ENCODE measurements around the gene CCDC192.

Gene CCDC192

GRCh38 chr5:127851964-127852363 lies 148.8 kb downstream of the CCDC192 start:
- DNase-seq: no peak

- no peak for DNase-seq
Observed at GRCh38 chr5:127854520-127854919, 151.3 kb downstream of the CCDC192 start.

GRCh38 chr5:127856292-127856691 lies 153.1 kb downstream of the CCDC192 start:
- DNase-seq: no peak

- DNase-seq: no peak
Observed at GRCh38 chr5:127858116-127858784, 155.1 kb downstream of the CCDC192 start.

GRCh38 chr5:127860291-127860690 lies 157.1 kb downstream of the CCDC192 start:
- DNase-seq: no peak

- DNase-seq: no peak
Observed at GRCh38 chr5:127863161-127863560, 160.0 kb downstream of the CCDC192 start.

GRCh38 chr5:127863610-127864395 lies 160.6 kb downstream of the CCDC192 start:
- no peak for DNase-seq

- DNase-seq: no peak
Observed at GRCh38 chr5:127864511-127864910, 161.3 kb downstream of the CCDC192 start.

- DNase-seq: no peak
Observed at GRCh38 chr5:127865273-127865672, 162.1 kb downstream of the CCDC192 start.

GRCh38 chr5:127867022-127867783 lies 164.0 kb downstream of the CCDC192 start:
- no peak for DNase-seq

GRCh38 chr5:127870914-127871313 lies 167.7 kb downstream of the CCDC192 start:
- DNase-seq: no peak

- DNase-seq: no peak
Observed at GRCh38 chr5:127871503-127872153, 168.4 kb downstream of the CCDC192 start.

GRCh38 chr5:127872494-127872893 lies 169.3 kb downstream of the CCDC192 start:
- no peak for DNase-seq

- DNase-seq: peak; percentile 9 to 28
Observed at GRCh38 chr5:127875235-127876021, 172.2 kb downstream of the CCDC192 start.

- DNase-seq: no peak
Observed at GRCh38 chr5:127876384-127876783, 173.2 kb downstream of the CCDC192 start.

GRCh38 chr5:127878174-127878750 lies 175.1 kb downstream of the CCDC192 start:
- peak in 1 of 2 donors; percentile 11 for DNase-seq

- no peak for DNase-seq
Observed at GRCh38 chr5:127884416-127884815, 181.2 kb downstream of the CCDC192 start.

GRCh38 chr5:127885176-127885575 lies 182.0 kb downstream of the CCDC192 start:
- DNase-seq: no peak

- no peak for DNase-seq
Observed at GRCh38 chr5:127886081-127886480, 182.9 kb downstream of the CCDC192 start.

GRCh38 chr5:127887282-127887681 lies 184.1 kb downstream of the CCDC192 start:
- DNase-seq: no peak

GRCh38 chr5:127891942-127892341 lies 188.8 kb downstream of the CCDC192 start:
- no peak for DNase-seq
